HG03135 (cell line): ENCODE data around the gene ELOA2.
"Not testable (repeated sequence)": the region's sequence is repeated elsewhere in the genome, so short reads cannot be mapped to it uniquely, and the experiment has no call there.

Source experiments
- ATAC-seq: cut with Tn5 transposase; IDR thresholded peaks from one replicate; pipeline ENCODE4 v1.9.1; 2021; ENCODE audit warnings: mild to moderate bottlenecking, moderate library complexity; ENCODE audit not compliant: unreplicated experiment

The ELOA2 gene

DNA sequence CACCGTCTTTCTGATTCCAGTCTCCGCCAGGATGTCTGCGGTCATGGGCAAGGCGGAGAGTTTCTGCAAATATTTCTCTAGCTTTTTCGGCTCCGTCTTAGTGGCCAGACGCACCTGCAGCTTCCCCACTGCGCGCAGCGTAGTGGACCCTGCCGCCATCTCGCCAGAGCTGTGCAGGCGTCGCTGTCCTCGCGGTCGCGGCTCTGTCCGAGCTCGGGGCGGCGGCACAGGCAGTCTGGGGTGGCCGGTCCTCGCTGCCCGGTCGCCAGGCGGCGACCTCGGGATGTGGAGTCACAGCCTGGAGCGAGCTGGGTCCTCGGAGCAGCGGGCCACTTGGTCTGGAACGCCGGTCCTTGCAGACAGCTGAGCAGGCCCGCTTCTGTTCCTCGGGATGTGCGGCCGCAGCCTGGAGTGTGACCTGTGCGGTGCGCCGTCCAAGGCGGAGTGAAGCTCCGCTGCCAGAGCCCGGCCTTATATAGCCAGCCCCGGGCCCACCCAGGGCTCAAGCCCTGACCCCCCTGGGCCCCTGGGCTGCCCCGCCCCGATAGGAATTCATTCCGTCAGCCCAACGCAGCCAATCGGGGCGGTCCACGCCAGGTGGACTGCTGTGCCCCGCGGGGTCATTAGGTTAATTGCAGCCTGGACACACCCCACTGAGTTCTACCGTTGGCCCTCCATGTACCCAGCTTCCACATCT is 11.5 kb downstream of the ELOA2 start:
- not testable (repeated sequence) for ATAC-seq

DNA sequence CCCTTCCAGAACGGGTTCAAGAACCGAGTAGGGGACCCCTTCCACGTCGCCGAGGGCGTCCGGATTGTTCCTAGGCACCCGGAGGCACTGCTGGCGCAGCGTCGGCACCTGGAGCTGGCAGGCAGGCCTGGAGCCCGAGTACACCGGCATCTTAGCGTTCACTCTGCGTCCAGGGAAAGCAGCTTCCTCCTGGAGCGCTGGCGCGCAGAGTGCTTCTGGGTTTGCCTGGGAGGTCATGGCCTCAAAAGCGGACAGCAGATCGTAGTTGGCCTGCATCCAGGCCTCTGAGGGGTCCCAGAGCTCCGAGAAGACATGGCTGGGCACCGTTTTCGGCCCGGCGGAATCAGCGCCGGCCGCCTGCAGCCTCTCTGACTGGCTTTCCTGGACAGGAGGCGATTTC is 12.6 kb downstream of the ELOA2 start:
- not testable (repeated sequence) for ATAC-seq

DNA sequence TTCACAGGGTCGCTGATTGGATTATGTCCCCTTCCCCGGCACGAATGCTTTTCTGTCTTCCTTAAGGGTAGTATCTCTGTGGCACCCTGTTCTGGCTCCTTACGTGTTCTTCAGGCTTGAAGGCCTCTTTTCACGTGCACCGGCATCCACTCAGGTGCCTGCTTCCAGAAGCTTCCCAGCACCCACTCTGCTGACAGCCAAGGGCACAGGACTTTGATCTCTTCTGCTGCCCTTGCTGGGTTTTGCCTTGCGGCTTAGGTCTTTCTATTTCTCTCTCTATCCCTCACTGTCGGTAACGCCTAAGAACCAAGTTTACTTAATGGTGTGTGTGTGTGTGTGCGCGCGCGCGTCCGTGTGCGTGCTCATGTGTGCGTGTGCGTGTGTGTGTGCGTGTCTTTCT is 14.7 kb downstream of the ELOA2 start:
- ATAC-seq, result not testable (repeated sequence)

DNA sequence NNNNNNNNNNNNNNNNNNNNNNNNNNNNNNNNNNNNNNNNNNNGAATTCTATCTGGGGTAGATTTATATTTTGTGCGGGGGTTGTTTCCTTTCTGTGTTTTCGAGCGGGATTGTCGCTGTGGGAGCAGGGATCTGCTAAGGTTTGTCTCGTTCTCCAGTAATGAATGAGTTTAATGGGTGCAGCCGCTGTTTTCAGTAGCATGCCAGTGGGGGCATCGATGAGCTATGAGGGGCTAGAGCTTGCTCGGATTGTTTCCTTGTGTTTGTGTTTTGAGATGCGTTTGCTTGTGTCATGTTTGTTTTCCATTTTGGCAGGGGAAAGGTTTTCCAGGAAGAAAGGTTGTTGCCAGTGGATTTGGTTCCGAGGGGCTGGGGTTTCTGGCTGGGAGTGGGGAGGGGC is 15.6 kb downstream of the ELOA2 start:
- ATAC-seq, result not testable (repeated sequence)
